Stimulated activated CD4-positive, alpha-beta T cell treated with anti-CD3 and anti-CD28 coated beads, Interleukin-4, amount 100 ng/mL, for 1 hour (primary cell): Measurements from ENCODE around the gene ADCY2.

Experiments
- DNase-seq: peaks from one replicate; pipeline ENCODE4 v3.0.0-alpha.2; 2020

ADCY2 gene

GRCh38 chr5:7671381-7671993, 275.5 kb downstream of the ADCY2 start:
- DNase-seq: no peak

- DNase-seq: no peak
These were observed 277.7 kb downstream of the ADCY2 start for GRCh38 chr5:7673658-7674057.

GRCh38 chr5:7676455-7676854, 280.5 kb downstream of the ADCY2 start:
- DNase-seq: no peak

GRCh38 chr5:7678030-7678429, 282.1 kb downstream of the ADCY2 start:
- no peak for DNase-seq

- DNase-seq: no peak
These were observed 283.7 kb downstream of the ADCY2 start for GRCh38 chr5:7679663-7680062.

GRCh38 chr5:7680260-7680659, 284.3 kb downstream of the ADCY2 start:
- DNase-seq: no peak

GRCh38 chr5:7682379-7682778, 286.4 kb downstream of the ADCY2 start:
- no peak for DNase-seq

- DNase-seq: no peak
These were observed 287.8 kb downstream of the ADCY2 start for GRCh38 chr5:7683753-7684152.

GRCh38 chr5:7684826-7685225, 288.9 kb downstream of the ADCY2 start:
- no peak for DNase-seq

GRCh38 chr5:7686794-7687193, 290.9 kb downstream of the ADCY2 start:
- no peak for DNase-seq

GRCh38 chr5:7690557-7690956, 294.6 kb downstream of the ADCY2 start:
- no peak for DNase-seq

GRCh38 chr5:7705261-7705660, 309.3 kb downstream of the ADCY2 start:
- DNase-seq: no peak

- no peak for DNase-seq
These were observed 309.8 kb downstream of the ADCY2 start for GRCh38 chr5:7705736-7706135.

- DNase-seq: no peak
These were observed 310.3 kb downstream of the ADCY2 start for GRCh38 chr5:7706256-7706655.

GRCh38 chr5:7714119-7714518, 318.2 kb downstream of the ADCY2 start:
- DNase-seq: no peak

GRCh38 chr5:7714697-7715096, 318.8 kb downstream of the ADCY2 start:
- DNase-seq: no peak

GRCh38 chr5:7717691-7718090, 321.8 kb downstream of the ADCY2 start:
- no peak for DNase-seq

- no peak for DNase-seq
These were observed 332.1 kb downstream of the ADCY2 start for GRCh38 chr5:7728076-7728475.

- DNase-seq: no peak
These were observed 345.6 kb downstream of the ADCY2 start for GRCh38 chr5:7741415-7742065.

- no peak for DNase-seq
These were observed 346.3 kb downstream of the ADCY2 start for GRCh38 chr5:7742241-7742656.

- peak; percentile 32 for DNase-seq
These were observed 350.1 kb downstream of the ADCY2 start for GRCh38 chr5:7745882-7746610.

GRCh38 chr5:7747728-7748127, 351.8 kb downstream of the ADCY2 start:
- no peak for DNase-seq

- DNase-seq: no peak
These were observed 353.7 kb downstream of the ADCY2 start for GRCh38 chr5:7749626-7750025.

GRCh38 chr5:7751874-7752273, 355.9 kb downstream of the ADCY2 start:
- DNase-seq: no peak
